ENCODE results near the gene NEDD1.

GRCh38 chr12:96912943-96913342 lies 5.9 kb downstream of the NEDD1 start:
- TF ChIP-seq, protein P1, sequence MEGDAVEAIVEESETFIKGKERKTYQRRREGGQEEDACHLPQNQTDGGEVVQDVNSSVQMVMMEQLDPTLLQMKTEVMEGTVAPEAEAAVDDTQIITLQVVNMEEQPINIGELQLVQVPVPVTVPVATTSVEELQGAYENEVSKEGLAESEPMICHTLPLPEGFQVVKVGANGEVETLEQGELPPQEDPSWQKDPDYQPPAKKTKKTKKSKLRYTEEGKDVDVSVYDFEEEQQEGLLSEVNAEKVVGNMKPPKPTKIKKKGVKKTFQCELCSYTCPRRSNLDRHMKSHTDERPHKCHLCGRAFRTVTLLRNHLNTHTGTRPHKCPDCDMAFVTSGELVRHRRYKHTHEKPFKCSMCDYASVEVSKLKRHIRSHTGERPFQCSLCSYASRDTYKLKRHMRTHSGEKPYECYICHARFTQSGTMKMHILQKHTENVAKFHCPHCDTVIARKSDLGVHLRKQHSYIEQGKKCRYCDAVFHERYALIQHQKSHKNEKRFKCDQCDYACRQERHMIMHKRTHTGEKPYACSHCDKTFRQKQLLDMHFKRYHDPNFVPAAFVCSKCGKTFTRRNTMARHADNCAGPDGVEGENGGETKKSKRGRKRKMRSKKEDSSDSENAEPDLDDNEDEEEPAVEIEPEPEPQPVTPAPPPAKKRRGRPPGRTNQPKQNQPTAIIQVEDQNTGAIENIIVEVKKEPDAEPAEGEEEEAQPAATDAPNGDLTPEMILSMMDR (IDR thresholded peaks at IDR 0.05; ENCODE audit: low read depth, low read length) = no peak
- no peak for TF ChIP-seq POLR2A (IDR thresholded peaks at IDR 0.05; ENCODE audit: extremely low read depth, insufficient read length)
- TF ChIP-seq, protein P2, sequence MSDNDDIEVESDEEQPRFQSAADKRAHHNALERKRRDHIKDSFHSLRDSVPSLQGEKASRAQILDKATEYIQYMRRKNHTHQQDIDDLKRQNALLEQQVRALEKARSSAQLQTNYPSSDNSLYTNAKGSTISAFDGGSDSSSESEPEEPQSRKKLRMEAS (IDR thresholded peaks at IDR 0.05; ENCODE audit: low read depth, low read length) = no peak
- no peak for TF ChIP-seq MYC (IDR thresholded peaks at IDR 0.05; ENCODE audit: low read depth, low read length)

Data from NB4 (cell line).